BLaER1 treated with 17β-estradiol and CSF1 and Interleukin-3, amounts not matched to agents 10 nM and 100 nM (cell line): ENCODE results near the gene HS6ST3.

ENCODE experiments used
- H3K27ac ChIP-seq, 11 experiments: shearing (Covaris generic); formaldehyde crosslinking; 2 replicates each; pipeline ENCODE4 v1.8.1; 2022
- H3K27me3 ChIP-seq, 11 experiments: shearing (Covaris generic); formaldehyde crosslinking; 2 replicates each; pipeline ENCODE4 v1.8.1; 2022
- H3K36me3 ChIP-seq, 11 experiments: shearing (Covaris generic); formaldehyde crosslinking; 2 replicates each; pipeline ENCODE4 v1.8.1; 2022
- H3K4me1 ChIP-seq, 10 experiments: shearing (Covaris generic); formaldehyde crosslinking; 2 replicates each; pipeline ENCODE4 v1.8.1; 2022
- H3K4me2 ChIP-seq, 11 experiments: shearing (Covaris generic); formaldehyde crosslinking; 2 replicates each; pipeline ENCODE4 v1.8.1; 2022
- H3K4me3 ChIP-seq, 10 experiments: shearing (Covaris generic); formaldehyde crosslinking; 2 replicates each; pipeline ENCODE4 v1.8.1; 2022
- H3K9ac ChIP-seq, 11 experiments: shearing (Covaris generic); formaldehyde crosslinking; 2 replicates each; pipeline ENCODE4 v1.8.1; 2022
- H3K9me3 ChIP-seq, 11 experiments: shearing (Covaris generic); formaldehyde crosslinking; replicated peaks in 1 of 11; 2 replicates each; pipeline ENCODE4 v1.8.1; 2022
- H4K20me1 ChIP-seq, 11 experiments: shearing (Covaris generic); formaldehyde crosslinking; 2 replicates each; pipeline ENCODE4 v1.8.1; 2022
- Cebpa-rat ChIP-seq, 11 experiments: shearing (Covaris generic); IDR thresholded peaks; 2 replicates each; pipeline ENCODE4 v1.8.1; 2022

The HS6ST3 gene

DNA sequence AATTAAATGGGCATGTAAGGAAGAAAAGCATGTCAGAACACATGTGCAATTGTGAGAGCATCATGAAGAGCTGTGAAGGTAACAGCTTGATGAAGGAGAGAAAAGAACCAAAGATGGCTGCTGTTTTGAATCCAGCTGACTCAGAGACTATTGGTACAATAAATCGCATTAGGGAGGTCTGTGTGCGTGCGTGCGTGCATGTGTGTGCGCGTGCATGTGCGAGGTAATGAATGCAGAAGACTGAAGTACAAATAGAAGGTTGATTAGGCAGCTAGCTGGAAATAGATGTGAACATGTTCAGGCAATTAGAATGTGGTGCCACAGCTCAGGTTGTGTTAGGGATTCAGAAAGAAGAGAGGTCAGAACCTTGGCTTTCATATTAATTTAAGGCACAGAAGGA is 463.9 kb downstream of the HS6ST3 start:
- no peak for TF ChIP-seq Cebpa-rat (IDR thresholded peaks at IDR 0.05)
- Histone ChIP-seq H3K4me3 (no peak overlapping the region), H3K36me3 (no peaks in the 10 kb centered on the region), H3K4me2 (no peak overlapping the region), H3K9ac (no peak overlapping the region), H3K4me1 (peaks cover 0 to 8% (median 0%) of the 10 kb centered on the region in 10 experiments; a peak in 1 of 20 replicates), H3K27me3 (no peaks in the 10 kb centered on the region), H3K9me3 (no peaks in the 10 kb centered on the region), H4K20me1 (no peaks in the 10 kb centered on the region), H3K27ac (no peak overlapping the region)

DNA sequence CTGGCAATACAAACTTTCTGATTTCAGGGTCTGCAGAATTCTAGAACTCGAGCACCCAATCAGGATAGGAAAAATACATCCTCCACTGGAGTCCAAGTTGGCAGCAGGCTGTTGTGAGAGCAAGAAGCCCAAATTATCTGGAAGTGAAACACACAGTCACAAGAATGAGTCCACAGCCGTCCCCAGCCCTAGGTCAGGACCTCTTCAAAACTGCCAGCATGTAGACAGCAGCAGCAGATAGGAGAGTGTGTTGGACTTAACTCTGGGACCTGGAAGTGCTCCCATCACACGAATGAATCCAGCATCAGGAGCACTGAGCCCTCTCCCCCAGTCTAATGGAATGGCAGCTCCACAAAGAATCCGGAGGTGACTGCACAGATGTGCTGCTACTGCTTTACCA is 483.7 kb downstream of the HS6ST3 start:
- Histone ChIP-seq H3K9me3 (no peaks in the 10 kb centered on the region), H3K36me3 (no peaks in the 10 kb centered on the region), H3K9ac (no peak overlapping the region), H3K4me2 (no peak overlapping the region), H4K20me1 (no peaks in the 10 kb centered on the region), H3K27me3 (no peaks in the 10 kb centered on the region), H3K4me3 (no peak overlapping the region), H3K27ac (no peak overlapping the region), H3K4me1 (0 out of 20 replicates have a peak, but pooled peaks cover 0 to 4% (median 0%) of the 10 kb centered on the region in 10 experiments)
- TF ChIP-seq Cebpa-rat (IDR thresholded peaks at IDR 0.05) = no peak

DNA sequence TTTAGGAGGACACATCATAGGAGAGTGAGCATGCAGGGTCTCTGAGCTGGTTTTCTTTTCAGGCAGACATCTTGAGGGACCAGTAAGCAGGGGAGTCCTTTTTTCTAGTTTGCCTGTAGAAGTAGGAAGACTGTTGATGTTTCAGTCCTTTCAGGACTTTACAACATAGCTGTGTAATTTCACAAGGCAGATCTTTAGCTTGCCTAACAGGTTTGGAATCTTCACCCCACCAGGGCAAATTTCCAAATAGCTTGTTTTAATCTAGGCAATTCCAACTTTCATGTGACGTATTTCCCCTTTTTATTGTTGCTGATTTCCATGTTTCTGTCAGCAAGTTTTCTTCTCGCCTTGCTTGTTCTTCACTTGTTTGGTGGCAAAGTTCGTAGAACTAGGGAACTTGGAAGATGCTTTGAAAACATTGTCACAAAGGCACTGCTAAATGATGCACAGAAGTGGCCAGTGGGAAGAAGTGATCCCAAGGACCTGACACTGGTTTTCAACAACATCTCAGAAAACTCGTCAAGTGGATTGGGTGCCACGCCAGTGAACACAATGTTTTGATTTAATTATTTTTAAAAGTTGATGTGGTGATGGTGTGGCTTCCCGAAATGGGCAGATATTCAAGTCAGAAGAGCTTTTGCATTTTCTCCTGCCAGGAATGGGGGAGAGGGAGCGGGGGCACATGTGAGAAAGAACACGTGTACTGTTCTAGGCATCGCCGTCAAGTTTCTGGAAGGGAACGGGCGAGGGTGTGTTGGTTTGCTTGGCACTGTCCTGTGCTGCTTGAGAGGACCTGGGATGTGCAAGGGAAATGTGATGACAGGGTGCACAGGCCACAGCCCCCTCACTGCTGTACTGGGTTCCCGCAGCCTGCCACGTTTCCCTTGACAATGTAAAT is 485.8 kb downstream of the HS6ST3 start:
- H3K27me3 ChIP-seq = no peaks in the 10 kb centered on the region
- H3K27ac ChIP-seq = no peak overlapping the region
- no peak for TF ChIP-seq Cebpa-rat (IDR thresholded peaks at IDR 0.05)

DNA sequence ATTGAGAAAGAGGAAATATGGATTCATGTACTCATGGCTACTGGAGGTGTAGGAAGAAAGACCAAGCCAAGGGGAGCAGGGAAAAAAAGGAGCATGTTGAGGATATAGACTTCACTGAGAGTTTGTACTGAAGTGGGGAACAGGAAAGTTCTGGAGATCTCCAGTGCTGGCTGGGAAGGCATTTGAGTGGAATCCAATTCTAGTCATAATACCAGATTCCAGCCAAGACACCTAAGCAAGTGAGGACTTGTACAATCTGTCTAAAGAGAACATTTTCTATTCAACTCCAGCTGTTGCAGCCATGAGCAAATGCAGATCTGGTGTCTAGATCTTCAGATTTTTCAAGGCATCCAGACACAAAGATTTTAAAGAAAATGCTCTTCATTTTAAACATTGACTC is 491.8 kb downstream of the HS6ST3 start:
- Histone ChIP-seq H3K4me2 (no peak overlapping the region), H3K27ac (no peak overlapping the region), H4K20me1 (no peaks in the 10 kb centered on the region), H3K9me3 (peaks cover 0 to 2% (median 0%) of the 10 kb centered on the region in 11 experiments; a peak in 1 of 22 replicates), H3K9ac (no peak overlapping the region), H3K36me3 (no peaks in the 10 kb centered on the region), H3K4me3 (no peak overlapping the region), H3K4me1 (no peaks in the 10 kb centered on the region), H3K27me3 (no peaks in the 10 kb centered on the region)
- TF ChIP-seq Cebpa-rat (IDR thresholded peaks at IDR 0.05) = no peak

More for the DNA sequence above, 485.8 kb downstream of the HS6ST3 start:
- Histone ChIP-seq H3K4me1 (0 out of 20 replicates have a peak, but pooled peaks cover 0 to 4% (median 0%) of the 10 kb centered on the region in 10 experiments), H3K36me3 (no peaks in the 10 kb centered on the region), H3K4me2 (no peak overlapping the region; a peak in 1 of 22 replicates), H3K9ac (no peak overlapping the region), H3K4me3 (no peak overlapping the region), H3K9me3 (no peaks in the 10 kb centered on the region), H4K20me1 (no peaks in the 10 kb centered on the region)

DNA sequence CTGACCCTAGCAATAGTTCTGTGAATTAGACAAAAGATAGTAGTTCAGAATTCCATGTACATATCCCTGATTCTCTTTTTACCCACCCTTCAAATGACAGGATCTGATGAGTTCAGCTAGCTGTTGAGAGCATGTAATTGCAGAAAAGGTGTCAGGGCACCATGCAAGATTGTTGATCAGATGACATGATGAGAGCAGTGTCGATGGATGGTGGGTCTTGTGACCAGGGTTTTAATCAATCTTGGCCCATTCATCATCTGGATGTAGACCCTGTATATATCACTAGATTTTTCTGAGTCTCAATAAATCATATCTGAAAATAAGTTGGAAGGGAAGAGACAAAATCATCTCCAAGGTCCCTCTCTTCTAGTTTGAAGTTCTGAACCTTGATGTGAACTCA is 525.3 kb downstream of the HS6ST3 start:
- no peaks in the 10 kb centered on the region for H3K27me3 ChIP-seq
- H3K36me3 ChIP-seq = no peaks in the 10 kb centered on the region
- no peak overlapping the region for H3K4me3 ChIP-seq
- H3K4me1 ChIP-seq = no peaks in the 10 kb centered on the region
- H3K9ac ChIP-seq = no peak overlapping the region
- no peaks in the 10 kb centered on the region for H3K9me3 ChIP-seq
- H3K4me2 ChIP-seq = no peak overlapping the region
- H3K27ac ChIP-seq = no peak overlapping the region
- TF ChIP-seq Cebpa-rat (IDR thresholded peaks at IDR 0.05) = no peak
- H4K20me1 ChIP-seq = no peaks in the 10 kb centered on the region

DNA sequence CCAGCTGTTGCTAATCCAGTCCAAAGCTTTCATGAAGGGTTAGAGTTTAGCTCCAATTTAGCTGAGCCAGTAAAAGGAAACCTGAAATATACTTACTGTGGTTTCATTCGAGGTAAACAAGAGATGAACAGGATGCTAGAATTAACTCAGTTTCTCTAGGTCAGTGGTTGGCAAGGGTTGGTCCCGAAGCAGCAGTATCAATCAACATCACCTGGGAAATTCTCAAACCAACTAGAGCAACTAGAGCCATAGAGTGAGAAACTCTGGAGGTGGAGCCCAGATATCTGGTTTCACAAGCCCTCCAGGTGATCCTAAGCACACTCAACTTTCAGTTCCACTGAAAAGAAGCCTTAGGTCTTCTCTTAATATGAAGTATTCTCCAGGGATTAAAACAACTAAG is 527.6 kb downstream of the HS6ST3 start:
- H3K4me3 ChIP-seq = no peak overlapping the region
- H3K4me2 ChIP-seq = no peak overlapping the region
- no peak overlapping the region for H3K27ac ChIP-seq
- H3K27me3 ChIP-seq = no peaks in the 10 kb centered on the region
- no peaks in the 10 kb centered on the region for H3K36me3 ChIP-seq
- no peak for TF ChIP-seq Cebpa-rat (IDR thresholded peaks at IDR 0.05)
- no peaks in the 10 kb centered on the region for H4K20me1 ChIP-seq
- H3K4me1 ChIP-seq = no peaks in the 10 kb centered on the region
- no peaks in the 10 kb centered on the region for H3K9me3 ChIP-seq
- no peak overlapping the region for H3K9ac ChIP-seq

DNA sequence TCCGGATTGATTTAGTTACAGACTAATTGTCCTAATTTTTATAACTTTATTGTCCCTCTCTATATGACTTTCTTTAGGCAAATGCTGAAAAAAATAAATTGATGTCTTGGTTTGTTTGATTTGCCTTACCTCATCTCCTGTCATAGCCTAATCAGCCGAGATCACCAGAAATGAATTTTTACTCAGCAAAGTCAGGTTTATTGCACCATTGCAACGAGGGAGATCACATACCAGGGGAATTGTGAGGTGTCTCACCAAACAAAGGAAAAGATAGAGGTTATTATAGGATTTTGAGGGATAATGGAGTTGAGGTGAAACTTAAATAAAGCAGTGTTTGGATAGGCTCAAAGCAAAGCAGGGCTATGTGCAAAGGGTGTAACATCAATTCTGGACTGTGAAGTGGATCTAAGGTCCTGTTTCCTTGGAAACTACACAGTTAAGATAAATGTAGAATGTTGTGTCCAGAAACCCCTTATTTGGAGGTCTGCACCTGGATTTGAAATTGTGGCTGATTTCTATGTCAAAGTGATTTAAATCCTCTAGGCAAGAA is 531.8 kb downstream of the HS6ST3 start:
- no peak overlapping the region for H3K27ac ChIP-seq
- H3K9ac ChIP-seq = no peak overlapping the region
- H3K9me3 ChIP-seq = no peaks in the 10 kb centered on the region
- H3K36me3 ChIP-seq = no peaks in the 10 kb centered on the region
- H3K4me1 ChIP-seq = no peaks in the 10 kb centered on the region
- TF ChIP-seq Cebpa-rat (IDR thresholded peaks at IDR 0.05) = no peak
- no peak overlapping the region for H3K4me3 ChIP-seq
- H3K4me2 ChIP-seq = no peak overlapping the region
- H4K20me1 ChIP-seq = no peaks in the 10 kb centered on the region
- H3K27me3 ChIP-seq = no peaks in the 10 kb centered on the region

DNA sequence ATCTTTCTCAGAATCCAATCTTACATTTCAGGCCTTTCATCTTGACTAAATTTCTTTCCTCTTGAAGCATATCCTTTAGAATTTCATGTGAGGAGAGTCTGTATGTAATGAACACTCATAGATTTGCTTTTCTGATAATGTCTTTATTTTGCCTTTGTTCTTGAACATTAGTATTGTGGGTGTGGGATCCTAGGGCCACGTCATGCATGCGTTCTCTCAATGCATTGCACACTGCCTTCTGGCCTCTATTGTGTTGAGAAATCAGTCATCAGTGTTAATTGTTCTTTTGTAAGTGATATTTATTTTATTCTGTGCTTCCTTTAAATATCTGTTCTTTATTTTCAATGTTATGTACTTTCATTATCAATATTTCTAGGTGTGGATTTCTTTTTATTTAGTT is 539.4 kb downstream of the HS6ST3 start:
- Histone ChIP-seq H3K4me3 (no peak overlapping the region), H3K4me2 (no peak overlapping the region), H3K9ac (no peak overlapping the region), H3K27ac (no peak overlapping the region), H3K4me1 (no peaks in the 10 kb centered on the region), H4K20me1 (no peaks in the 10 kb centered on the region; a peak in 1 of 22 replicates), H3K36me3 (no peaks in the 10 kb centered on the region), H3K9me3 (no peaks in the 10 kb centered on the region), H3K27me3 (no peaks in the 10 kb centered on the region)
- no peak for TF ChIP-seq Cebpa-rat (IDR thresholded peaks at IDR 0.05)

DNA sequence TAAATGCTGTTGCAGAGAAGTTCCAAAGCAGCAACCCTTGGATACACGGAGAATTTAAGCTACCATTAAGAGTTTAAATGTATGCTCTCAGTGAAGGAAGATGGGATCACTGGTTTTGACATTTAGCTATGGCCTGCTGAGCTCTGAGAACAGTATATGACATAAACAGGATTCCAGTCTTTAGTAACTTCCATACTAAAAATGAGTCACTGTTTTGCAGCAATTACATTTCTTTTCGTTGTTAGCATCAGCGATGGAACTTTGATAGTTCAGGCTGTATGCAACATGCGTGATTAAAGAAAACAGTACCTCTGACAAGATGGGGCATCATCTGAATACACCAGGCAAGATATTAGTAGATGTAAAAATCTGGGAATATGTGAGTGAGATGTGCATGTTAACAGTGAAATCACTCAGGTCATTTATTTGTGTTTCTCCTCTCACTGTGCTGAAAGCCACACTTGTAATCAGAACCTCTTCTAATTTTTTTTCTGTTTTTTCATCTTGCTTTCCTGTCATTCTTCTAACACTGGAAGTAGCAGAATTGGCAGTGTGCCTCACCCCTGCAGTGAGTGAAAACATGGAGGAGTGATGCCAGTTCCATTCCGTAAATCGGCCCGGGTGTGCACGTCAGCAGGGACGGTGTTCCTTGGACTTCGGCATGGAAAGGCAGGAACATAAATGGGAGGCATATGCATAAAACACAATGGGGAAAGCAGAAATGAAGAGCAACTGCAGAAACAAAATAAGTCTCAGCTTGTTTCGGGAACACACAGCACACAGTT is 542.8 kb downstream of the HS6ST3 start:
- H3K4me2 ChIP-seq = no peak overlapping the region
- no peaks in the 10 kb centered on the region for H3K27me3 ChIP-seq
- no peak for TF ChIP-seq Cebpa-rat (IDR thresholded peaks at IDR 0.05)
- no peak overlapping the region for H3K9ac ChIP-seq
- no peak overlapping the region for H3K27ac ChIP-seq
- no peaks in the 10 kb centered on the region for H3K36me3 ChIP-seq
- H3K4me3 ChIP-seq = no peak overlapping the region
- H4K20me1 ChIP-seq = no peaks in the 10 kb centered on the region; a peak in 1 of 22 replicates
- peaks cover 0 to under 1% (median 0%) of the 10 kb centered on the region in 11 experiments; a peak in 4 of 22 replicates for H3K9me3 ChIP-seq
- no peaks in the 10 kb centered on the region for H3K4me1 ChIP-seq
